ENCODE results near the gene CMKLR1.
A peak's percentile ranks its signal among the peaks of the same experiment; 100 is the strongest.

Gene CMKLR1

GRCh38 chr12:108313241-108313605 lies 25.9 kb downstream of the CMKLR1 start:
- no peak for TF ChIP-seq CTCF (conservative IDR thresholded peaks at IDR 0.05; ENCODE audit: low read depth)
- peak overlapping the region; percentile 52 for H3K27ac ChIP-seq
- POLR2A ChIA-PET (ENCODE audit: low non-redundant PET) = interaction anchor here (0.5 kb wide), 1 partner anchor 207 kb away, joined by 4 read pairs; no protein-coding TSS in a partner anchor
- no peak for DNase-seq (ENCODE audit: low spot score)
- CTCF ChIA-PET = no interaction called here

- CTCF ChIA-PET = interaction anchor here (0.7 kb wide), 1 partner anchor 224 kb away, joined by 3 read pairs; no protein-coding TSS in a partner anchor
- no peak for TF ChIP-seq CTCF (conservative IDR thresholded peaks at IDR 0.05; ENCODE audit: low read depth)
- POLR2A ChIA-PET (ENCODE audit: low non-redundant PET) = no interaction called here
- no peak for DNase-seq (ENCODE audit: low spot score)
- peak overlapping the region; percentile 52 for H3K27ac ChIP-seq
These were observed 26.4 kb downstream of the CMKLR1 start for GRCh38 chr12:108312693-108313189.

- POLR2A ChIA-PET (ENCODE audit: low non-redundant PET) = no interaction called here
- H3K27ac ChIP-seq = peak overlapping the region; percentile 52
- CTCF ChIA-PET = interaction anchor here (0.7 kb wide), 1 partner anchor 225 kb away, joined by 3 read pairs; no protein-coding TSS in a partner anchor
- no peak for DNase-seq (ENCODE audit: low spot score)
- TF ChIP-seq CTCF (conservative IDR thresholded peaks at IDR 0.05; ENCODE audit: low read depth) = no peak
These were observed 26.9 kb downstream of the CMKLR1 start for GRCh38 chr12:108312073-108312659.

- CTCF ChIA-PET = no interaction called here
- DNase-seq (ENCODE audit: low spot score) = no peak
- POLR2A ChIA-PET (ENCODE audit: low non-redundant PET) = no interaction called here
- no peak overlapping the region for H3K27ac ChIP-seq
- no peak for TF ChIP-seq CTCF (conservative IDR thresholded peaks at IDR 0.05; ENCODE audit: low read depth)
These were observed 27.5 kb downstream of the CMKLR1 start for GRCh38 chr12:108311605-108312004.

- no peak for DNase-seq (ENCODE audit: low spot score)
- no peak for TF ChIP-seq CTCF (conservative IDR thresholded peaks at IDR 0.05; ENCODE audit: low read depth)
- H3K27ac ChIP-seq = no peak overlapping the region
- POLR2A ChIA-PET (ENCODE audit: low non-redundant PET) = no interaction called here
- CTCF ChIA-PET = interaction anchor here (0.6 kb wide), 2 partner anchors 80 to 157 kb away, joined by 3 to 4 read pairs; no protein-coding TSS in a partner anchor
These were observed 28.6 kb downstream of the CMKLR1 start for GRCh38 chr12:108310489-108310888.

GRCh38 chr12:108309674-108310312 lies 29.3 kb downstream of the CMKLR1 start:
- H3K27ac ChIP-seq = no peak overlapping the region
- DNase-seq (ENCODE audit: low spot score) = no peak
- ChIA-PET CTCF (interaction anchor here (0.6 kb wide), 1 partner anchor 158 kb away, joined by 3 read pairs; no protein-coding TSS in a partner anchor), POLR2A (ENCODE audit: low non-redundant PET) (no interaction called here)
- no peak for TF ChIP-seq CTCF (conservative IDR thresholded peaks at IDR 0.05; ENCODE audit: low read depth)
